ENCODE results near the gene CCDC106. TPM values are rescaled to one million over a fixed set of nuclear protein-coding genes. Genes with fewer than 3 reads are reported as not detected.

The CCDC106 gene
- total and polyA plus RNA-seq, 12 donors: 14.8 to 63.8 (median 27.9) TPM

GRCh38 chr19:55687281-55688201, 39.5 kb downstream of the CCDC106 start:
- H3K27me3 ChIP-seq: no peaks in the 10 kb centered on the region
- WGBS, 4 donors: 86 to 91% (median 90%) methylated on average over 17 to 22 of the region's 22 CpGs
- H3K36me3 ChIP-seq (replicated peaks in 1 of 2): peaks cover 0 to 75% of the 10 kb centered on the region in 2 donors
- no peaks in the 10 kb centered on the region for H3K9me3 ChIP-seq (replicated peaks in 1 of 3)
- no peak overlapping the region for H3K4me3 ChIP-seq
- H3K27ac ChIP-seq: no peak overlapping the region
- TF ChIP-seq CTCF (IDR thresholded peaks at IDR 0.05) (no peak), POLR2A (IDR thresholded peaks at IDR 0.05) (no peak)
- H3K4me1 ChIP-seq (replicated peaks in 1 of 2): peaks cover 8 to 13% of the 10 kb centered on the region in 2 donors
- DNase-seq: peak in 2 of 7 donors; percentile 6 to 14
- intact Hi-C loops (cut with DNase I): no loop called here

GRCh38 chr19:55688422-55689218, 40.6 kb downstream of the CCDC106 start:
- peak in 3 of 7 donors; percentile 25 to 57 (median 26) for DNase-seq
- TF ChIP-seq CTCF (IDR thresholded peaks at IDR 0.05): no peak
- TF ChIP-seq POLR2A (IDR thresholded peaks at IDR 0.05): no peak
- H3K27me3 ChIP-seq: no peaks in the 10 kb centered on the region
- H3K9me3 ChIP-seq (replicated peaks in 1 of 3): no peaks in the 10 kb centered on the region
- H3K4me1 ChIP-seq (replicated peaks in 1 of 2): peaks cover 8 to 12% of the 10 kb centered on the region in 2 donors
- peaks cover 0 to 75% of the 10 kb centered on the region in 2 donors for H3K36me3 ChIP-seq (replicated peaks in 1 of 2)
- intact Hi-C loops (cut with DNase I): no loop called here
- WGBS, 4 donors: 63 to 90% (median 65%) methylated on average over 14 to 27 of the region's 27 CpGs
- H3K4me3 ChIP-seq: no peak overlapping the region
- H3K27ac ChIP-seq: no peak overlapping the region

- Histone ChIP-seq H3K9me3 (replicated peaks in 1 of 3) (no peaks in the 10 kb centered on the region), H3K36me3 (replicated peaks in 1 of 2) (peaks cover 0 to 83% of the 10 kb centered on the region in 2 donors), H3K27me3 (no peaks in the 10 kb centered on the region), H3K4me3 (no peak overlapping the region), H3K27ac (no peak overlapping the region), H3K4me1 (replicated peaks in 1 of 2) (peaks cover 2 to 3% of the 10 kb centered on the region in 2 donors)
- WGBS, 4 donors: 90 to 95% (median 92%) methylated on average over 15 to 35 of the region's 35 CpGs
- TF ChIP-seq CTCF (IDR thresholded peaks at IDR 0.05): no peak
- no peak for TF ChIP-seq POLR2A (IDR thresholded peaks at IDR 0.05)
- intact Hi-C loops (cut with DNase I): no loop called here
- peak in 1 of 7 donors; percentile 14 for DNase-seq
These were observed 41.5 kb downstream of the CCDC106 start for GRCh38 chr19:55689411-55690108.

All from adrenal gland (tissue), 12 donors.